Lower lobe of right lung (tissue), 2 donors: ENCODE measurements around the gene PSD2. TPM values are rescaled to one million over a fixed set of nuclear protein-coding genes. Genes with fewer than 3 reads are reported as not detected.
A peak's percentile ranks its signal among the peaks of the same experiment; 100 is the strongest.

ENCODE experiments used
- ATAC-seq, 2 donors: fragments of 200-7000 bp; cut with Tn5 transposase; one replicate each; pipeline ENCODE4 v1.9.1; 2020 to 2022; ENCODE audit warnings: mild to moderate bottlenecking in 2 of 2, moderate library complexity in 2 of 2
- DNase-seq: peaks from one replicate; pipeline ENCODE4 v3.0.0-alpha.2; 2020
- H3K27ac ChIP-seq: fragments of 200-600 bp; one replicate; pipeline ENCODE4 v1.8.0; 2022
- H3K27me3 ChIP-seq: fragments of 200-600 bp; one replicate; pipeline ENCODE4 v1.8.0; 2022; ENCODE audit warnings: low read depth
- H3K36me3 ChIP-seq: fragments of 200-600 bp; one replicate; pipeline ENCODE4 v1.8.0; 2022; ENCODE audit warnings: mild to moderate bottlenecking
- H3K4me1 ChIP-seq: fragments of 200-600 bp; one replicate; pipeline ENCODE4 v1.8.0; 2022
- H3K4me3 ChIP-seq: fragments of 200-600 bp; one replicate; pipeline ENCODE4 v1.8.0; 2022; ENCODE audit warnings: mild to moderate bottlenecking
- H3K9me3 ChIP-seq: fragments of 200-600 bp; one replicate; pipeline ENCODE4 v1.8.0; 2022
- CTCF ChIP-seq: fragments of 200-600 bp; IDR thresholded peaks from one replicate; pipeline ENCODE4 v1.8.0; 2022; ENCODE audit warnings: antibody characterized with exemption, mild to moderate bottlenecking
- intact Hi-C: fragments of 100-400 bp; cut with DNase I; formaldehyde crosslinking; loops from one replicate; pipeline ENCODE4 v1.11.0; 2022
- total RNA-seq: library from RNA; stranded (reverse); fragmentation: NEBNext Ultra II Directional; extraction: Animal tissue kit (Norgen Biotek cat#: 25700); gene quantifications from one replicate; pipeline ENCODE4 v1.2.1, GENCODE V29; 2021
- donor health status: DM: no; HTN: yes; CAD: no; lungs with severe emphysema.

Gene PSD2
- total RNA-seq, 1 donor from 2014 or later, result not detected

- H3K27ac ChIP-seq, result no peak overlapping the region
These were observed 30.0 kb upstream of the PSD2 start for GRCh38 chr5:139765409-139766217.

GRCh38 chr5:139767960-139768359 lies 27.6 kb upstream of the PSD2 start:
- no peaks in the 10 kb centered on the region for H3K36me3 ChIP-seq
- no peak for TF ChIP-seq CTCF
- ATAC-seq (no peak), DNase-seq (no peak)
- no peak overlapping the region for H3K4me3 ChIP-seq
- H3K4me1 ChIP-seq, result peaks cover 13% of the 10 kb centered on the region
- no peak overlapping the region for H3K27ac ChIP-seq
- H3K9me3 ChIP-seq, result no peaks in the 10 kb centered on the region
- intact Hi-C loops, result loop anchor here (10.0 kb wide), 1 partner anchor 133 kb away; no protein-coding TSS in a partner anchor
- H3K27me3 ChIP-seq, result peaks cover 23% of the 10 kb centered on the region

More at GRCh38 chr5:139765409-139766217, 30.0 kb upstream of the PSD2 start:
- H3K27me3 ChIP-seq, result peaks cover 29% of the 10 kb centered on the region
- H3K36me3 ChIP-seq, result no peaks in the 10 kb centered on the region
- no peaks in the 10 kb centered on the region for H3K9me3 ChIP-seq
- H3K4me3 ChIP-seq, result peak overlapping the region; percentile 67
- ATAC-seq (peak; percentile 93 to 94), DNase-seq (peak; percentile 86)
- intact Hi-C loops, result loop anchor here (10.0 kb wide), 1 partner anchor 131 kb away; no protein-coding TSS in a partner anchor
- H3K4me1 ChIP-seq, result peaks cover 13% of the 10 kb centered on the region
- peak; percentile 99 for TF ChIP-seq CTCF

GRCh38 chr5:139768807-139769465 lies 26.7 kb upstream of the PSD2 start:
- intact Hi-C loops, result loop anchor here (10.0 kb wide), 1 partner anchor 134 kb away; no protein-coding TSS in a partner anchor
- no peaks in the 10 kb centered on the region for H3K9me3 ChIP-seq
- no peak for DNase-seq
- H3K27ac ChIP-seq, result no peak overlapping the region
- ATAC-seq, result no peak
- TF ChIP-seq CTCF, result no peak
- peaks cover 14% of the 10 kb centered on the region for H3K27me3 ChIP-seq
- peaks cover 13% of the 10 kb centered on the region for H3K4me1 ChIP-seq
- no peak overlapping the region for H3K4me3 ChIP-seq
- no peaks in the 10 kb centered on the region for H3K36me3 ChIP-seq

GRCh38 chr5:139769477-139769876 lies 26.1 kb upstream of the PSD2 start:
- Histone ChIP-seq H3K27me3 (peaks cover 8% of the 10 kb centered on the region), H3K27ac (no peak overlapping the region), H3K36me3 (no peaks in the 10 kb centered on the region), H3K4me1 (peaks cover 13% of the 10 kb centered on the region), H3K9me3 (no peaks in the 10 kb centered on the region), H3K4me3 (no peak overlapping the region)
- intact Hi-C loops, result loop anchor here (10.0 kb wide), 1 partner anchor 135 kb away; no protein-coding TSS in a partner anchor
- ATAC-seq (no peak), DNase-seq (no peak)
- no peak for TF ChIP-seq CTCF

GRCh38 chr5:139770722-139771121 lies 24.9 kb upstream of the PSD2 start:
- no peaks in the 10 kb centered on the region for H3K36me3 ChIP-seq
- ATAC-seq (no peak), DNase-seq (no peak)
- no peak overlapping the region for H3K4me3 ChIP-seq
- no peaks in the 10 kb centered on the region for H3K9me3 ChIP-seq
- no peak overlapping the region for H3K27ac ChIP-seq
- H3K4me1 ChIP-seq, result peaks cover 22% of the 10 kb centered on the region
- H3K27me3 ChIP-seq, result no peaks in the 10 kb centered on the region
- intact Hi-C loops, result no loop called here
- no peak for TF ChIP-seq CTCF
